PC-3 (cell line): ENCODE results near the gene ILKAP. TPM values are rescaled to one million over a fixed set of nuclear protein-coding genes. Genes with fewer than 3 reads are reported as not detected.

Source experiments
- ATAC-seq: fragments of 200-7000 bp; cut with Tn5 transposase; 2 replicates; pipeline ENCODE4 v1.9.1; 2020; ENCODE audit warnings: mild to moderate bottlenecking, moderate library complexity
- BruUV-seq: library from RNA; stranded (reverse); fragments of 400-500 nt; replicated peaks from 2 replicates; lab custom pipeline; 2021; lab: Mats Ljungman, UMichigan
- CTCF ChIA-PET: fragments of 300-600 bp; sonication (Branson Sonifier 250); formaldehyde crosslinking; loops from one replicate; lab custom pipeline; 2022; ENCODE audit warnings: antibody characterized with exemption; lab: Charles Lee
- POLR2A ChIA-PET: fragments of 300-600 bp; sonication (Branson Sonifier 250); formaldehyde crosslinking; loops from one replicate; lab custom pipeline; 2022; ENCODE audit warnings: antibody characterized with exemption; ENCODE audit not compliant: unreplicated experiment; lab: Charles Lee
- DNase-seq: peaks from one replicate; pipeline ENCODE4 v3.0.0-alpha.2; 2015
- H2AFZ ChIP-seq: fragments of 300-600 bp; sonication (generic); 2 replicates; pipeline ENCODE4 v1.6.0; 2016; ENCODE audit warnings: antibody characterized with exemption, low read length
- H3F3A ChIP-seq: fragments of 300-600 bp; sonication (generic); one replicate; pipeline ENCODE4 v1.6.0; 2017; ENCODE audit warnings: antibody characterized with exemption, low read length, control low read depth, mild to moderate bottlenecking; ENCODE audit not compliant: unreplicated experiment
- H3K27ac ChIP-seq: fragments of 300-600 bp; sonication (generic); 2 replicates; pipeline ENCODE4 v1.5.1; 2016; ENCODE audit warnings: mild to moderate bottlenecking, low read length
- H3K27me3 ChIP-seq: fragments of 300-600 bp; sonication (generic); 2 replicates; pipeline ENCODE4 v1.6.1; 2016; ENCODE audit warnings: low read length, mixed read lengths
- H3K36me3 ChIP-seq: fragments of 300-600 bp; sonication (generic); 2 replicates; pipeline ENCODE4 v1.6.1; 2016; ENCODE audit warnings: low read depth, mixed run types, low read length, mixed read lengths
- H3K4me1 ChIP-seq: fragments of 300-600 bp; sonication (generic); 2 replicates; pipeline ENCODE4 v1.5.1; 2016; ENCODE audit warnings: low read length; ENCODE audit not compliant: insufficient read depth
- H3K4me2 ChIP-seq: fragments of 300-600 bp; sonication (generic); 2 replicates; pipeline ENCODE4 v1.6.0; 2016; ENCODE audit warnings: low read length
- H3K4me3 ChIP-seq: fragments of 300-600 bp; sonication (generic); 2 replicates; pipeline ENCODE4 v1.5.1; 2016; ENCODE audit warnings: mild to moderate bottlenecking, low read length, mixed read lengths
- H3K79me2 ChIP-seq: fragments of 300-600 bp; sonication (generic); 2 replicates; pipeline ENCODE4 v1.6.1; 2017; ENCODE audit warnings: low read length, mixed read lengths
- H3K9ac ChIP-seq: fragments of 300-600 bp; sonication (generic); 2 replicates; pipeline ENCODE4 v1.6.0; 2016; ENCODE audit warnings: mild to moderate bottlenecking, low read length
- H3K9me2 ChIP-seq: fragments of 300-600 bp; sonication (generic); replicated peaks from 2 replicates; pipeline ENCODE4 v1.6.1; 2016; ENCODE audit warnings: mixed run types, low read length, mixed read lengths
- H3K9me3 ChIP-seq: fragments of 300-600 bp; sonication (generic); 2 replicates; pipeline ENCODE4 v1.6.1; 2016; ENCODE audit warnings: low read length, mixed read lengths
- H4K20me1 ChIP-seq: fragments of 300-600 bp; sonication (generic); 2 replicates; pipeline ENCODE4 v1.6.1; 2016; ENCODE audit warnings: low read length, mixed read lengths
- EZH2 ChIP-seq: fragments of 300-600 bp; sonication (generic); IDR thresholded peaks from one replicate; pipeline ENCODE4 v1.6.1; 2017; ENCODE audit warnings: antibody characterized with exemption, mild to moderate bottlenecking, low read length; ENCODE audit not compliant: unreplicated experiment
- EZH2phosphoT487 ChIP-seq: fragments of 300-600 bp; sonication (generic); IDR thresholded peaks from 2 replicates; pipeline ENCODE4 v1.6.1; 2018; ENCODE audit warnings: mild to moderate bottlenecking, antibody characterized with exemption, low read length, borderline replicate concordance
- intact Hi-C: fragments of 100-400 bp; cut with micrococcal nuclease; formaldehyde crosslinking; loops from 2 replicates; pipeline ENCODE4 v1.9.0; 2023
- total RNA-seq: library from RNA; depleted of rRNA; stranded (reverse); fragments of >200 nt; gene quantifications from 2 replicates; pipeline ENCODE4 v1.2.3, GENCODE V29; 2014
- TF ChIP-seq, protein P1 (sequence below): fragments of 300-600 bp; sonication (generic); conservative IDR thresholded peaks from 2 replicates; pipeline ENCODE4 v1.5.1; 2017; ENCODE audit warnings: antibody characterized with exemption, low read depth, mild to moderate bottlenecking, low read length

The ILKAP gene
- total RNA-seq, 1 experiment from 2014 or later, result 30.7 TPM

DNA sequence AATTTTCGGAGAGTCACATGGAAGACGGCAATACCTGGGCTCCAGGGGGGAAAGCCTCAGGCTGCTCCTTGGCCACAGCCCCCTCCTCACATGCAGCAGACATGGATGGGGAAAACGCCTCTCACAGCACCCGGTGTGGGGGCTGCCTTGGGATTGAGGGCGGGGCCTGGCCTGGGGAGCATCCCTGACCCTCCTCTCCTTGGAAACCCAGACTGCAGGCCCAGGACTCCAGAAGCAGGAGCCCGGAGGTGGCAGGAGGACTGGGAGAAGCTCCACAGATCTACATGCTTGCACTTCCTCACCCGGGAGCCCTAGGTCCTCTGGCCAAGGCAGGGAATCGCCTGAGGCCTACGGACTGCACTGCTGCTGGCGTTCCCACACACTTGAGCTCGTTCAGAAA, 48.5 kb upstream of the ILKAP start:
- no peaks in the 10 kb centered on the region for H4K20me1 ChIP-seq
- DNase-seq (no peak), ATAC-seq (no peak)
- no peaks in the 10 kb centered on the region for H3F3A ChIP-seq
- ChIA-PET POLR2A (no interaction called here), CTCF (no interaction called here)
- no peaks in the 10 kb centered on the region for H3K79me2 ChIP-seq
- peaks cover 9% of the 10 kb centered on the region for H3K36me3 ChIP-seq
- H3K9me2 ChIP-seq, result no peaks in the 10 kb centered on the region
- no TSS peak for BruUV-seq
- H3K27ac ChIP-seq, result no peak overlapping the region
- H3K9me3 ChIP-seq, result no peaks in the 10 kb centered on the region
- H3K4me2 ChIP-seq, result no peak overlapping the region
- intact Hi-C loops, result no loop called here
- no peaks in the 10 kb centered on the region for H3K27me3 ChIP-seq
- no peak overlapping the region for H3K9ac ChIP-seq
- H3K4me1 ChIP-seq, result no peaks in the 10 kb centered on the region
- TF ChIP-seq EZH2phosphoT487, result no peak
- TF ChIP-seq, protein P1, sequence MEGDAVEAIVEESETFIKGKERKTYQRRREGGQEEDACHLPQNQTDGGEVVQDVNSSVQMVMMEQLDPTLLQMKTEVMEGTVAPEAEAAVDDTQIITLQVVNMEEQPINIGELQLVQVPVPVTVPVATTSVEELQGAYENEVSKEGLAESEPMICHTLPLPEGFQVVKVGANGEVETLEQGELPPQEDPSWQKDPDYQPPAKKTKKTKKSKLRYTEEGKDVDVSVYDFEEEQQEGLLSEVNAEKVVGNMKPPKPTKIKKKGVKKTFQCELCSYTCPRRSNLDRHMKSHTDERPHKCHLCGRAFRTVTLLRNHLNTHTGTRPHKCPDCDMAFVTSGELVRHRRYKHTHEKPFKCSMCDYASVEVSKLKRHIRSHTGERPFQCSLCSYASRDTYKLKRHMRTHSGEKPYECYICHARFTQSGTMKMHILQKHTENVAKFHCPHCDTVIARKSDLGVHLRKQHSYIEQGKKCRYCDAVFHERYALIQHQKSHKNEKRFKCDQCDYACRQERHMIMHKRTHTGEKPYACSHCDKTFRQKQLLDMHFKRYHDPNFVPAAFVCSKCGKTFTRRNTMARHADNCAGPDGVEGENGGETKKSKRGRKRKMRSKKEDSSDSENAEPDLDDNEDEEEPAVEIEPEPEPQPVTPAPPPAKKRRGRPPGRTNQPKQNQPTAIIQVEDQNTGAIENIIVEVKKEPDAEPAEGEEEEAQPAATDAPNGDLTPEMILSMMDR, result no peak
- no peak for TF ChIP-seq EZH2
- no peak overlapping the region for H3K4me3 ChIP-seq
- H2AFZ ChIP-seq, result no peak overlapping the region

DNA sequence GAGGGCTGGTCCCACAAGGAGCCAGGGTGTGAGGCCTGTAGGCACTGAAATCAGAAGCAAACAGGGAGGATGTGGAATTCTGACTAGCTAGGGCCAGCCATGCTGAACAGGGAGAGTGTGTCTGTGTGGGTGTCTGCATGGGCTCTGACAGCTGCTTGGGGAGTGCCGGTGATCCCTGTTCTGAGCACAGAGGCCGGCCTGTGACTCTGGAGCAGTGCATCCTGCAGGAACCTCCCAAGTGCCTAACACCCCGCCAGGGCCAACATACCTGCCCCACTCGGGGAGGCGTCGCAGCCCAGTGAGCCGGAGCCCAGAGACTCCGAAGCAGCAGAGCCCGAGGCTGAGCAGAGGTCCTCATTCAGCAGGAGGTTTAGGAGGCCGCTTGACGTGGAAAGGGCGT, 47.8 kb upstream of the ILKAP start:
- DNase-seq (no peak), ATAC-seq (no peak)
- TF ChIP-seq EZH2phosphoT487 (no peak), EZH2 (no peak)
- TF ChIP-seq, protein P1, result no peak
- Histone ChIP-seq H3K9ac (no peak overlapping the region), H3K4me3 (no peak overlapping the region), H3K9me3 (no peaks in the 10 kb centered on the region), H2AFZ (no peak overlapping the region), H3K4me1 (no peaks in the 10 kb centered on the region), H3K4me2 (no peak overlapping the region), H3F3A (no peaks in the 10 kb centered on the region), H3K79me2 (no peaks in the 10 kb centered on the region), H3K36me3 (peaks cover 9% of the 10 kb centered on the region; the same call in 1 of the 2 replicates), H3K9me2 (no peaks in the 10 kb centered on the region), H3K27me3 (no peaks in the 10 kb centered on the region), H4K20me1 (no peaks in the 10 kb centered on the region), H3K27ac (no peak overlapping the region)
- no TSS peak for BruUV-seq
- CTCF ChIA-PET, result no interaction called here
- intact Hi-C loops, result no loop called here
- POLR2A ChIA-PET, result no interaction called here

GRCh38 chr2:238250896-238251295, 47.4 kb upstream of the ILKAP start:
- peaks cover 6% of the 10 kb centered on the region; the same call in 1 of the 2 replicates for H3K36me3 ChIP-seq
- POLR2A ChIA-PET, result no interaction called here

More at GRCh38 chr2:238250896-238251295, 47.4 kb upstream of the ILKAP start:
- Histone ChIP-seq H3K4me3 (no peak overlapping the region), H2AFZ (no peak overlapping the region), H3K27me3 (no peaks in the 10 kb centered on the region), H3K9me2 (no peaks in the 10 kb centered on the region), H3F3A (no peaks in the 10 kb centered on the region), H3K9me3 (no peaks in the 10 kb centered on the region), H3K4me1 (no peaks in the 10 kb centered on the region), H3K27ac (no peak overlapping the region), H3K79me2 (no peaks in the 10 kb centered on the region), H3K4me2 (no peak overlapping the region), H4K20me1 (no peaks in the 10 kb centered on the region), H3K9ac (no peak overlapping the region)
- BruUV-seq, result no TSS peak
- CTCF ChIA-PET, result no interaction called here
- DNase-seq (no peak), ATAC-seq (no peak)
- TF ChIP-seq EZH2, result no peak
- intact Hi-C loops, result no loop called here
